OCI-LY7 (cell line): ENCODE data around the gene LYRM2. TPM values are rescaled to one million over a fixed set of nuclear protein-coding genes. Genes with fewer than 3 reads are reported as not detected.

Source experiments
- BruUV-seq: library from RNA; stranded (reverse); fragments of 400-500 nt; replicated peaks from 2 replicates; lab custom pipeline; 2021; lab: Mats Ljungman, UMichigan
- CTCF ChIA-PET: fragments of 300-600 bp; sonication (Branson Sonifier 250); formaldehyde crosslinking; loops from one replicate; lab custom pipeline; 2022; ENCODE audit warnings: antibody characterized with exemption; ENCODE audit not compliant: unreplicated experiment; lab: Charles Lee
- POLR2A ChIA-PET: fragments of 300-600 bp; sonication (Branson Sonifier 250); formaldehyde crosslinking; loops from one replicate; lab custom pipeline; 2022; ENCODE audit warnings: antibody characterized with exemption; lab: Charles Lee
- DNase-seq: peaks from one replicate; pipeline ENCODE4 v3.0.0-alpha.2; 2015; ENCODE audit warnings: low spot score
- H2AFZ ChIP-seq: fragments of 200-600 bp; sonication (generic), shearing (Covaris generic); 2 replicates; pipeline ENCODE4 v1.6.1; 2014; ENCODE audit warnings: mild to moderate bottlenecking, antibody characterized with exemption, low read length, moderate library complexity
- H3K27ac ChIP-seq: fragments of 200-600 bp; sonication (generic); 2 replicates; pipeline ENCODE4 v1.5.1; 2014; ENCODE audit warnings: mixed run types, low read depth, mild to moderate bottlenecking, moderate library complexity, low read length, inconsistent platforms; ENCODE audit not compliant: poor library complexity, severe bottlenecking
- H3K36me3 ChIP-seq: fragments of 200-600 bp; sonication (generic); 2 replicates; pipeline ENCODE4 v1.6.1; 2014; ENCODE audit warnings: mild to moderate bottlenecking, antibody characterized with exemption, low read length, moderate library complexity, mixed read lengths; ENCODE audit not compliant: insufficient read depth
- H3K4me1 ChIP-seq: fragments of 200-600 bp; sonication (generic); 2 replicates; pipeline ENCODE4 v1.5.1; 2014; ENCODE audit warnings: mild to moderate bottlenecking, low read length; ENCODE audit not compliant: insufficient read depth, poor library complexity, severe bottlenecking
- H3K4me2 ChIP-seq: fragments of 200-600 bp; sonication (generic); 2 replicates; pipeline ENCODE4 v1.6.1; 2014; ENCODE audit warnings: mild to moderate bottlenecking, low read length
- H3K4me3 ChIP-seq: fragments of 200-600 bp; sonication (generic); 2 replicates; pipeline ENCODE4 v1.5.1; 2014; ENCODE audit warnings: mild to moderate bottlenecking, low read depth, low read length; ENCODE audit not compliant: poor library complexity, severe bottlenecking
- H3K79me2 ChIP-seq: fragments of 200-600 bp; sonication (generic); 2 replicates; pipeline ENCODE4 v1.6.1; 2016; ENCODE audit warnings: low read depth, mild to moderate bottlenecking, low read length, moderate library complexity, mixed read lengths; ENCODE audit not compliant: insufficient read depth
- H3K9me2 ChIP-seq: fragments of 200-600 bp; sonication (generic); 2 replicates; pipeline ENCODE4 v1.6.1; 2016; ENCODE audit warnings: mild to moderate bottlenecking, low read length, mixed read lengths; ENCODE audit not compliant: insufficient read depth
- H3K9me3 ChIP-seq: fragments of 200-600 bp; sonication (generic); 2 replicates; pipeline ENCODE4 v1.6.1; 2014; ENCODE audit warnings: mild to moderate bottlenecking, mixed run types, low read length, mixed read lengths
- H4K20me1 ChIP-seq: fragments of 200-600 bp; sonication (generic); 2 replicates; pipeline ENCODE4 v1.6.1; 2014; ENCODE audit warnings: mild to moderate bottlenecking, antibody characterized with exemption, low read length, moderate library complexity, mixed read lengths; ENCODE audit not compliant: insufficient read depth
- EZH2phosphoT487 ChIP-seq: fragments of 200-600 bp; sonication (generic); IDR thresholded peaks from 2 replicates; pipeline ENCODE4 v1.6.1; 2018; ENCODE audit warnings: low read depth, borderline replicate concordance, mild to moderate bottlenecking, mixed run types, antibody characterized with exemption, low read length, moderate library complexity, mixed read lengths
- intact Hi-C: fragments of 100-400 bp; cut with micrococcal nuclease; formaldehyde crosslinking; loops from one replicate; pipeline ENCODE4 v1.10.0; 2022; ENCODE audit not compliant: unreplicated experiment
- total RNA-seq, 2 experiments: library from RNA; depleted of rRNA in 1 of 2; stranded (reverse); fragments of >200 nt in 1 of 2; shearing (Covaris generic) in 1 of 2; gene quantifications; 2 replicates each; pipeline ENCODE4 v1.2.3, GENCODE V29; 2014 to 2022
- TF ChIP-seq, protein P1 (sequence below): fragments of 200-600 bp; sonication (generic); conservative IDR thresholded peaks from 2 replicates; pipeline ENCODE4 v1.5.1; 2014; ENCODE audit warnings: mild to moderate bottlenecking, antibody characterized with exemption, low read length, moderate library complexity, mixed read lengths

Gene LYRM2
- total RNA-seq, 2 experiments from 2014 or later = 17.7 to 40.6 TPM

DNA sequence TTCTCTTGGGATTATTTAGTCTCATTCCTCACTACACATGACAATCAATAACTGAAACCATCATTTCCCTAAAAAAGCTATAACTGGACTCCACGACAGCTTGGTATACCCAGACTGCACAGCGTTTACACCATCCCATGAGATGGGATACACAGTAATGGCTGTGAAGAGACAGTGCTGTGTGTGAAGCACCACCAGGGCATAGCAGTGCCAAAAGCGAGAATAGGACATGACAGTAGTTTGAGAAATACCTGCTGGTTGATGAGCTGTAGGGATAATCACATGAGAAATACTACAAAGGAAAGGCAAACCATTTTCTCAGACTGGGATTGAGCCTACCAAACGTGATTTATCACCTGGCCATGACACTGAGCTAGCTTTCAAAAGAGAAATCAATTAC lies 22.4 kb upstream of the LYRM2 start:
- H3K9me3 ChIP-seq = no peaks in the 10 kb centered on the region
- H3K79me2 ChIP-seq = no peaks in the 10 kb centered on the region
- ChIA-PET POLR2A (interaction anchor here (1.0 kb wide), 1 partner anchor 9 kb away, joined by 3 read pairs; no protein-coding TSS in a partner anchor), CTCF (no interaction called here)
- TF ChIP-seq, protein P1, sequence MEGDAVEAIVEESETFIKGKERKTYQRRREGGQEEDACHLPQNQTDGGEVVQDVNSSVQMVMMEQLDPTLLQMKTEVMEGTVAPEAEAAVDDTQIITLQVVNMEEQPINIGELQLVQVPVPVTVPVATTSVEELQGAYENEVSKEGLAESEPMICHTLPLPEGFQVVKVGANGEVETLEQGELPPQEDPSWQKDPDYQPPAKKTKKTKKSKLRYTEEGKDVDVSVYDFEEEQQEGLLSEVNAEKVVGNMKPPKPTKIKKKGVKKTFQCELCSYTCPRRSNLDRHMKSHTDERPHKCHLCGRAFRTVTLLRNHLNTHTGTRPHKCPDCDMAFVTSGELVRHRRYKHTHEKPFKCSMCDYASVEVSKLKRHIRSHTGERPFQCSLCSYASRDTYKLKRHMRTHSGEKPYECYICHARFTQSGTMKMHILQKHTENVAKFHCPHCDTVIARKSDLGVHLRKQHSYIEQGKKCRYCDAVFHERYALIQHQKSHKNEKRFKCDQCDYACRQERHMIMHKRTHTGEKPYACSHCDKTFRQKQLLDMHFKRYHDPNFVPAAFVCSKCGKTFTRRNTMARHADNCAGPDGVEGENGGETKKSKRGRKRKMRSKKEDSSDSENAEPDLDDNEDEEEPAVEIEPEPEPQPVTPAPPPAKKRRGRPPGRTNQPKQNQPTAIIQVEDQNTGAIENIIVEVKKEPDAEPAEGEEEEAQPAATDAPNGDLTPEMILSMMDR = no peak
- TF ChIP-seq EZH2phosphoT487 = no peak
- H3K9me2 ChIP-seq = no peaks in the 10 kb centered on the region
- H4K20me1 ChIP-seq = no peaks in the 10 kb centered on the region
- no peaks in the 10 kb centered on the region for H3K4me1 ChIP-seq
- H3K27ac ChIP-seq = no peak overlapping the region
- no peak overlapping the region for H2AFZ ChIP-seq
- H3K4me2 ChIP-seq = no peak overlapping the region
- H3K4me3 ChIP-seq = no peak overlapping the region
- DNase-seq = no peak
- BruUV-seq = no TSS peak
- peaks cover 98% of the 10 kb centered on the region for H3K36me3 ChIP-seq
- intact Hi-C loops = no loop called here

DNA sequence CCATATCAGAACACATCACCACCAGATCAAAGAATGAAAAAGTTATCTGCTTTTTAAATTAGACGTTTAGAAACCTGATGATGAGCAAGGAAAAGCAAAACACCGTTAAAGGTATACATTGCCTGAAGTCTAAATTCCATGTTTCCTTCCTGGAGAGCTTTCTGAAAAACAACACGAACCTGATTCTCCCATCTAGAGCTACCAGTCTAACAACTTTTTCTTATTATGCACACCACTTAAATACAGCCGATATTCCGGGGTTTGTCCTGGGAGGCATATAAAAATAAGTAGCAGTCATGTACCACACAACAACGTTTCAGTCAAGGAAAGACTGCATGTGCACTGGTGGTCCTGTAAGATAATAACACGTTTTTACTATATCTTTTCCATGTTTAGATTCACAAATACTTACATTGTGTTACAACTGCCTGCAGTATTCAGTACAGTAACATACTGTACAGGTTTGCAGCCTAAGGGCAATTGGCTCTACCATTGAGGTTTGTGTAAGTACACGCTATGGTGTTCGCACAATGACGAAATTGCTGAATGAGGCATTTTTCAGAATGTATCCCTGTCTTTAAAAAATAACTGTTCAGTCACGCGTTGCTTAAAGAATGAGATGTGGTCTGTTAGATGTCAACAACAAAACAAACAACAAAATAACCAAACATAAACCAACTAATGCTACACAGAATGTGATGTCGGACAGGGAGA lies 19.1 kb upstream of the LYRM2 start:
- no peak overlapping the region for H2AFZ ChIP-seq
- H3K4me2 ChIP-seq = no peak overlapping the region
- H3K36me3 ChIP-seq = peaks cover 97% of the 10 kb centered on the region
- POLR2A ChIA-PET = no interaction called here
- intact Hi-C loops = no loop called here
- no peak for DNase-seq
- CTCF ChIA-PET = no interaction called here
- H3K4me3 ChIP-seq = no peak overlapping the region
- H3K27ac ChIP-seq = no peak overlapping the region
- H3K4me1 ChIP-seq = no peaks in the 10 kb centered on the region
- TF ChIP-seq EZH2phosphoT487 = no peak
- TF ChIP-seq, protein P1 = no peak
- no peaks in the 10 kb centered on the region for H3K9me3 ChIP-seq
- no TSS peak for BruUV-seq
- H4K20me1 ChIP-seq = no peaks in the 10 kb centered on the region
- no peaks in the 10 kb centered on the region for H3K9me2 ChIP-seq
- no peaks in the 10 kb centered on the region for H3K79me2 ChIP-seq

DNA sequence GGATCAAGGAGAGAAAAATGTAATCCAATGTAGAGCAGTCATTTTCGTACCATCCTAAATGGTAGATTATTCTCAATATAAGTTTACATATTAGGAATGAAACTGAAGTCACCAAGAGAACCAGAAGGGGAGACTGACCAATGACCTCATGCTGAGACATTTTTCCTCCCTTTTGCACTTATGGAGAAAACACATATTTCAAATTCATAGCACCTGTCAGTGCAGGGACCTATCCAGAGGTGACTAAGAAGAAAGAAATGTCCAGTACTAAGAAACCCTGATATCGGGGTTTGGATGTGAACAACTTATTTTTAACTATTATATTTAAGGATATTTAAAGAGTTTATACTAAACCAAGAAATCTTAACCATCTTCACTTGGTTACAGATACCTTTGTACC lies 16.6 kb upstream of the LYRM2 start:
- intact Hi-C loops = no loop called here
- no TSS peak for BruUV-seq
- H3K4me1 ChIP-seq = no peaks in the 10 kb centered on the region
- H3K36me3 ChIP-seq = peaks cover 95% of the 10 kb centered on the region
- no peak overlapping the region for H2AFZ ChIP-seq
- no peaks in the 10 kb centered on the region for H3K9me3 ChIP-seq
- no peak for DNase-seq
- H3K9me2 ChIP-seq = no peaks in the 10 kb centered on the region
- no peaks in the 10 kb centered on the region for H3K79me2 ChIP-seq
- ChIA-PET POLR2A (interaction anchor here (0.6 to 1.2 kb wide), 2 partner anchors 16 to 304 kb away, joined by 3 read pairs; partner anchors contain the start of gene LYRM2), CTCF (no interaction called here)
- no peaks in the 10 kb centered on the region for H4K20me1 ChIP-seq
- no peak overlapping the region for H3K4me3 ChIP-seq
- TF ChIP-seq EZH2phosphoT487 = no peak
- TF ChIP-seq, protein P1 = no peak
- no peak overlapping the region for H3K27ac ChIP-seq
- H3K4me2 ChIP-seq = no peak overlapping the region
